Measurements from ENCODE around the gene GIGYF2.

The GIGYF2 gene

DNA sequence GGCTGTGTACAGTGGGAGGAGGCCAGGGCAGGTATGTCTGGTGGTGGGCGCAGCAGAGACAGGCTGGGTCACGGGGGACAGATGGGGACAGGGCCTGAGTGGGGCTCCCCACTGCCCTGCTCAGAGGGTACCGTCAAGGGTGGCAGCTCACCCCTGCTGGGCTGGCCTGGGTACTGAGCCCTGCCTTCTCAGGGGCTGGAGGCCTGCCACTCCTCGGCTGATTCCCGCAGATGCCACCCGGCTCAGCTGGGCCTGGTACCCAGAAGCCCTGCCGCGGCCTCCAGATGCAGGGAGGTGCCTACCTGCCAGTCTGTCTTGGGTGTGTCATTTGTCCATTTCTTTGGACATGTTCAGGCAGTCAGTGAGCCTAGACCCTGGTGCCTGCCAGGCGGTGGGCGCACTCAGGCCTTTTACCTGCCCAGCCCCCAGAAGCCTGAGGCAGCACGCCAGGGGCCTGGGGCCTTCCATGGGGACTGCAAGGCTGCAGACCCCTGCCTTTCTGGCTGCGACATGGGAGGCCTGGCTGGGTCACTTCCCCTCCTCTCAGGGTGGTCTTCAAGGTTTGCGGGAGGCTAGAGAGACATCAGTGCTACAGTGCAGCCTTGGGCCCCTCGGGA, 176.3 kb downstream of the GIGYF2 start:
- H3K27ac ChIP-seq (ENCODE audit: low read length), result no peak overlapping the region
- H3K9me3 ChIP-seq (replicated peaks; ENCODE audit: insufficient read depth, low read length), result no peaks in the 10 kb centered on the region
- H3K36me3 ChIP-seq (replicated peaks; ENCODE audit: insufficient read depth, low read length), result no peaks in the 10 kb centered on the region
- H3K4me1 ChIP-seq (ENCODE audit: low read length), result no peaks in the 10 kb centered on the region
- no peaks in the 10 kb centered on the region for H3K27me3 ChIP-seq (replicated peaks; ENCODE audit: insufficient read depth, low read length)
- no peak for DNase-seq
- no peak overlapping the region for H2AFZ ChIP-seq (ENCODE audit: low read length)
- no peaks in the 10 kb centered on the region for H3F3A ChIP-seq (ENCODE audit: insufficient read depth, low read length)
- TF ChIP-seq CTCF (IDR thresholded peaks at IDR 0.05; ENCODE audit: low read length), result no peak
- no peak for TF ChIP-seq EZH2phosphoT487 (IDR thresholded peaks at IDR 0.05; ENCODE audit: low read length)
- TF ChIP-seq EZH2 (optimal IDR thresholded peaks at IDR 0.05; ENCODE audit: low read depth, low read length), result no peak
- H3K9me2 ChIP-seq (replicated peaks; ENCODE audit: insufficient read depth, low read length), result no peaks in the 10 kb centered on the region
- H3K4me2 ChIP-seq (ENCODE audit: low read depth, low read length), result no peak overlapping the region
- no peaks in the 10 kb centered on the region for H4K20me1 ChIP-seq (ENCODE audit: insufficient read depth, low read length)
- H3K79me2 ChIP-seq (ENCODE audit: low read length), result no peaks in the 10 kb centered on the region
- H3K4me3 ChIP-seq (ENCODE audit: low read length), result no peak overlapping the region
- no peak overlapping the region for H3K9ac ChIP-seq (ENCODE audit: low read length)

- Histone ChIP-seq H3K4me1 (ENCODE audit: low read length) (no peaks in the 10 kb centered on the region), H3K9ac (ENCODE audit: low read length) (no peak overlapping the region), H3K79me2 (ENCODE audit: low read length) (no peaks in the 10 kb centered on the region), H3K36me3 (replicated peaks; ENCODE audit: insufficient read depth, low read length) (no peaks in the 10 kb centered on the region), H3K27ac (ENCODE audit: low read length) (no peak overlapping the region), H3K9me3 (replicated peaks; ENCODE audit: insufficient read depth, low read length) (no peaks in the 10 kb centered on the region), H3K9me2 (replicated peaks; ENCODE audit: insufficient read depth, low read length) (no peaks in the 10 kb centered on the region), H3K27me3 (replicated peaks; ENCODE audit: insufficient read depth, low read length) (no peaks in the 10 kb centered on the region), H4K20me1 (ENCODE audit: insufficient read depth, low read length) (no peaks in the 10 kb centered on the region), H2AFZ (ENCODE audit: low read length) (no peak overlapping the region), H3K4me3 (ENCODE audit: low read length) (no peak overlapping the region), H3K4me2 (ENCODE audit: low read depth, low read length) (no peak overlapping the region), H3F3A (ENCODE audit: insufficient read depth, low read length) (no peaks in the 10 kb centered on the region)
- no peak for DNase-seq
- TF ChIP-seq EZH2phosphoT487 (IDR thresholded peaks at IDR 0.05; ENCODE audit: low read length) (no peak), EZH2 (optimal IDR thresholded peaks at IDR 0.05; ENCODE audit: low read depth, low read length) (no peak), CTCF (IDR thresholded peaks at IDR 0.05; ENCODE audit: low read length) (no peak)
Observed at GRCh38 chr2:232873909-232874641, 176.9 kb downstream of the GIGYF2 start.

GRCh38 chr2:232874677-232875223, 177.6 kb downstream of the GIGYF2 start:
- Histone ChIP-seq H3K36me3 (replicated peaks; ENCODE audit: insufficient read depth, low read length) (no peaks in the 10 kb centered on the region), H3K4me2 (ENCODE audit: low read depth, low read length) (no peak overlapping the region), H4K20me1 (ENCODE audit: insufficient read depth, low read length) (no peaks in the 10 kb centered on the region), H3K4me1 (ENCODE audit: low read length) (no peaks in the 10 kb centered on the region), H3K9me3 (replicated peaks; ENCODE audit: insufficient read depth, low read length) (no peaks in the 10 kb centered on the region), H2AFZ (ENCODE audit: low read length) (no peak overlapping the region), H3K27me3 (replicated peaks; ENCODE audit: insufficient read depth, low read length) (no peaks in the 10 kb centered on the region), H3K9me2 (replicated peaks; ENCODE audit: insufficient read depth, low read length) (no peaks in the 10 kb centered on the region), H3F3A (ENCODE audit: insufficient read depth, low read length) (no peaks in the 10 kb centered on the region), H3K79me2 (ENCODE audit: low read length) (no peaks in the 10 kb centered on the region), H3K27ac (ENCODE audit: low read length) (no peak overlapping the region), H3K4me3 (ENCODE audit: low read length) (no peak overlapping the region), H3K9ac (ENCODE audit: low read length) (no peak overlapping the region)
- DNase-seq, result no peak
- TF ChIP-seq EZH2 (optimal IDR thresholded peaks at IDR 0.05; ENCODE audit: low read depth, low read length) (no peak), EZH2phosphoT487 (IDR thresholded peaks at IDR 0.05; ENCODE audit: low read length) (no peak), CTCF (IDR thresholded peaks at IDR 0.05; ENCODE audit: low read length) (no peak)
